NCI-H226 (cell line): ENCODE measurements around the gene TPRG1L.

Source experiments
- DNase-seq: peaks from one replicate; pipeline ENCODE4 v3.0.0-alpha.2; 2015

The TPRG1L gene

GRCh38 chr1:3649342-3650247 is 24.8 kb downstream of the TPRG1L start, which contains the start of gene WRAP73:
TSS of gene WRAP73 (minus strand) at chr1:3650103. CDS start at chr1:3649999, 104 bp downstream.
- peak; percentile 92 for DNase-seq

DNA sequence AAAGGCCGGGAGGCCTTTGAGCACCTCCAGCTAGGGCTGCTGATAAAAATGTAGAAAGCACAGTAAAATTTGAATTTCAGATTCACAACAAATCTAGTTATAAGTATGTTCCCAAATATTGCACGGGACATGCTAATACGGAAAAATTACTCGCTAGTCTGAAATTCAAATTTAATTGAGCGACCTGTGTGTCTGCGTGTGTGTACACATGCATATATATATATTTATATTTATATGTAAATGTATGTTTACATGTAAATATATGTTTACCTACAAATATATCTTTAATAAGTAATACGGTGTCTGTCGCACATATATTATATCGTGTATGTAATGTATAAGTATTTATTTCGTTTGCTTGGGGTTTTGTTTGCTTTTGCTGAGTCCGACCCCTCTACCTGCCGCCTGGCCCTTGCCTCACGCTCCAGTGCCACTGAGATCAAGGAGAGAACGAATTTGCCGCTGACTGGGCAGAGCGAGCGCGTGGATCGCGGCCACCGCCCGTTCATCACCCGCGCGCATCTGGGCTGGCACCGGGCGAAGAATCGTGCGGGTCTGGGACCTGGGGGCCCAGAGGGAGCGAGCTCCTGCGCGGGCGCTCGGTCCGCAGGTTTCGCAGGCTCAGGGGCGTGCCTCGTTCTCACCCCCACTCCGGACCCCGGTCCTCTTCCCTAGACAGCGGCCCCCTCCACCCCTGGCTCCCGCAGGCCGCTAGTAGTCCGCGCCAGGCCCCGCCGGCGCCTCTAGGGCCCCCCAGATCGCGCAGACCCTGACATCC is 25.6 kb downstream of the TPRG1L start:
- no peak for DNase-seq

DNA sequence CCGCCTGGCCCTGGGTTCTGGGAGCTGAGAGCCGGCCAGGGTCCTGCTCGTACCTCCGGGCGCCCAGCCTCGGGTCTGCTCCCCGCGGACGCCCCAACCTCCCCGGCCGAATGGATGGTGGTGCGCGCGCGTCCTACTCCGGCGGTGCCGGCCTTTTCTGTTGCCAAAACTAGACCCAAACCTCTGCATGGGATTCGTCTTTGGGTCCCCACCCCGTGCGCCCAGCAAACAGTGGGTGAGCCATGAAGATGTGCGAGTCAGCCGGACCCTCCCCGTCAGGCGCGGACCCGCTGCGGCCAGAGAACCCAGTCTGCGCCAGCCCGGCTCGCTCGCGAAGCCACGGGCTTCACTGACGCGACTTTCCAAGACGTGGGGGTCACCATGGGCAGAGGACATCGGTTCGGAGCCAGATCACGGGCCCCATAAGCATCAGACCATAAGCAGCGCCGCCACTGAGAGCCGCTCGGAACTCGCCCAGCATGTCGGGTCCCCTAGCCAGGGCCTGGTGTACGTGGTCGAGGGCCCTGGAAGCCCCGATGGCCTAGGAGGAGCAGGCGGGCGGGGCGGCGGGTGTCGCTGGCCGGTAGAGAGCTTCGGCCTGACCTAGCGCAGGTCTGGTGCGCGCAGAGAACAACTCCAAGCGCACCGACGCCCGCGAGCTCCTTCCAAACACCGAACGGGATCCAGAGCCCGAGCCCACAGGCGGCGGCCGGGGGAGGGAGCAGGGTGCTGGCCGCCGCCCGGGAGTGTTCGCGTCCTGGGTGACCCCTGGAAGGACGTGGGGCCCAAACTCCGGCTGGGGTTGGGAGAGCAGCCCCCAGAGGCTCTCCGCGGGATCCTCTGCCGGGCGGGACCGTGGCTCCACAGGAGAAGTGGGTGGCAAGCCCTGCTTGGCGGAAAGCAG is 26.5 kb downstream of the TPRG1L start:
- no peak for DNase-seq

GRCh38 chr1:3651930-3652547 is 27.2 kb downstream of the TPRG1L start, which contains the start of gene TP73:
TSS of gene TP73 (plus strand) at chr1:3652516. CDS start at chr1:3682366, 29,850 bp downstream.
- DNase-seq, result no peak

DNA sequence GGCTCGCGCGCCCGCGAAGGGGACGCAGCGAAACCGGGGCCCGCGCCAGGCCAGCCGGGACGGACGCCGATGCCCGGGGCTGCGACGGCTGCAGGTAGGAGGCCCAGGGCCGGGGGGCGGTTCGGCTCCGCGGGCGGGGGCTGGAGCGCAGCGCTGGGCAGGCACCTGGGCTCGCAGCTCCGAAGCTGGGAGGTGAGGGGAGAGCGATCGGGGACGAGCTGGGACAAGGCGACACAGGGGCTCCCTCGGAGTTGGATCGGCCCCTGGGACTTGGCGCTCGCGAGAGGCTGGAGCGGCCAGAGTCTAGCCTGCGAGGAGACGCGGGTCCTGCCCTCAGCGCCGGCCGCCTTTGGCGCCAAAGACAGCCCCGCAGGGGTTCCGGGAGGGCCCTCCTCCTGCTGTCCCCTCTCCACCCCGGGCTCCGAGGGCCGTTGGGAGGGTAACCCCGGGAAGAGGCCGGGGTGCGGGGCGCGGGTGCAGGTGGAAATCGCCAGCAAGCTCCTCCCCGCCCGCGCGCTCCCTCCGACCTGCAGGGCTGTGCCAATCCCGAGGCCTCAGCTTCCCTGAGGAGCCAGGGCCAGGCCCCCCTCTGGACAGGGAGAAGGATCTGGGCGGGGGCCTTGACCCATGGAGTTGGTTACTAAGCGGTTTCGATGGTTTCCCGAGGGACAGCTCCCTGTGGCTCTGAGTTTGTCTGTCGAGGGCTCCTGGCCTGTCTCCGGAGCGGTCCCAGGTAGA is 27.9 kb downstream of the TPRG1L start:
- DNase-seq, result no peak

DNA sequence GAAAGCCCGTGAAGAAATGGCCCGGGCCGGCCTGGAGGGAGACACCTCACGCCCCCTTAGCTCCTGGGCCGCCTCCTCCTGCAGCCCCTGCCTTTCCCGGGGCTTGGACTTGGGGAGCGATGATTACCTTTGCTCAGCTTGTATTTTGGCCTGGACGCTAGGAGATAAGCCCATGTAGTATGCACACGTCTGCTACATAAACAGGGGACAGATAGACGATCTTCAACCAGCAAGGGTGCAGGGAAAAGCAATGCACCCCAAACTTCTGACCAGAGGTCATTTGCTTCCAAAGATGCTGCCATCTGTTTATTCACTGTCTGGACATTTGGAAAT is 28.4 kb downstream of the TPRG1L start:
- DNase-seq, result no peak

DNA sequence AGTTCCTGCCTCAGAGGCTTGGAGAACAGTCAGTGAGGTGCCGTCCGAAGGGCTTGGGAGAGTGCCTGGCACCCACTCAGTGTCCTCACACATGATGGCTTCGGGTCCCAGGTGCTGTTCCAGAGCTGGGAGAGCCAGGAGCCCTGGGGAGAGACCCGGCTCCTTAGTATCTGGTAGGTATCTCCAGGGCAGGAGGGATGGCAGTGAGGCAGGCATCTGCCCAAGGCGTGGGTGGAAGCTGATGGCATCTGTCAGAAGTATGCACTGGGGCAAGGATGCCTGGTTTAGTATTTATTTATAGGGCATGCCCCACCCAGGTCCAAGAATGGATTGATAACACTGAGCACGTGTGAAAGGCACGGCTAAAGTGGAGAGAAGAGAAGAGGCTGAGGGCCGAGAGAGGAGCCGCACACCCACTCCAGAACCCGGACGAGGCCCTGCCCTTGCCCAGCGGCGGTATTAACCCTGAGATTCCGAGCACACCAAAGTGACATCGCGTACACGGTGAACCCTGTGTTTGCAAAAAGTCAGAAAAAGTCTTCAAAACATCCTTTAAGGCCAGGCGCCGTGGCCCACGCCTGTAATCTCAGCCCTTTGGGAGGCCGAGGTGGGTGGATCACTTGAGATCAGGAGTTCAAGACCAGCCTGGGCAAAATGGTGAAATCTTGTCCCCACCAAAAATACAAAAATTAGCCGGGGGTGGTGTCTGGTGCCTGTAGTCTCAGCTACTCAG is 29.9 kb downstream of the TPRG1L start:
- no peak for DNase-seq

DNA sequence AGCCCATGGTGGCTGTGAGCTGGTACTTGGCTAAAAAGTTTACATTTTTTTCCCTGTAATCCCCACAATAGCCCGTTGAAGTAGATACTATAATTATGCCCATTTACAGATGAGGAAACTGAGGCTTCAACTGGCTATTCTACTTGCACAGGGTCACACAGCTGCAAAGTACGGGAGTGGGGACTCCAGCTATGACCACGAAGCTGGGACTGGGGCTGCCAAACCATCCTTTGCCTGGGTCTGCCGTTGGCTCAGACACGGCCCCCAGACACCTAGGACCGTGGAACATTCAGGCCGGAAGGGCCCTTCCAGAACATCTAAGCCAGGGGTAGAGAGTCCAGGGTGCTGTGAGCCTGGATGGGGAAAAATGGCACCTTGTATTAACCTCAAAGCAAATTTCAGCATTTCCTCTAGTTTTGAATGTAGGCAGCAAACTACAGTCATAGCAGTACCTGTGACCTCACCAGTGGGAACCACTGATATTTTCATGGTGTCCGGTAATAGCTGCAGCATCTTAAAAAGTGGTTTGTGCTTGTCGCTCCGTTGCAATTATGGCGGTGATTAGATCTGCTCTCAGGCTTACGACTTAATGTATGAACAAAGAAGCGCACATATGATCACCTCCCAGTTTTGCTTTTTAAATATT is 31.8 kb downstream of the TPRG1L start:
- DNase-seq, result no peak

DNA sequence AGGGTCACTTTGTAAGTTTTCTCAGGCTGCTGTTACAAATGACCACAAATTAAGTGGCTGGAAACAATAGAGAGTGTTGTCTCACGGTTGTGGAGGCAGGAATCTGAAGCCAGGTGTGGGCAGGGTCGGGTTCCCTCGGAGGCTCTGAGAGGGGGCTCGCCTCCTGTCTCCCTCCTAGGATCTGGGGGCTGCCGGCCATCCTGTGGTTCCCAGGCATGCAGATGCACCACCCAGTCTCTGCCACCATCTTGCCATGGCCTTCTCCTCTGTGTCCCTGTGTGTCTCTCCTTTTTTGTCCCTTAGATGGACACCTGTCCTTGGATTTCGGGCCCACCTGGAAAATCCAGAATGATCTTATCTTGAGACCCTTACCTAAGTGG is 32.3 kb downstream of the TPRG1L start:
- no peak for DNase-seq

DNA sequence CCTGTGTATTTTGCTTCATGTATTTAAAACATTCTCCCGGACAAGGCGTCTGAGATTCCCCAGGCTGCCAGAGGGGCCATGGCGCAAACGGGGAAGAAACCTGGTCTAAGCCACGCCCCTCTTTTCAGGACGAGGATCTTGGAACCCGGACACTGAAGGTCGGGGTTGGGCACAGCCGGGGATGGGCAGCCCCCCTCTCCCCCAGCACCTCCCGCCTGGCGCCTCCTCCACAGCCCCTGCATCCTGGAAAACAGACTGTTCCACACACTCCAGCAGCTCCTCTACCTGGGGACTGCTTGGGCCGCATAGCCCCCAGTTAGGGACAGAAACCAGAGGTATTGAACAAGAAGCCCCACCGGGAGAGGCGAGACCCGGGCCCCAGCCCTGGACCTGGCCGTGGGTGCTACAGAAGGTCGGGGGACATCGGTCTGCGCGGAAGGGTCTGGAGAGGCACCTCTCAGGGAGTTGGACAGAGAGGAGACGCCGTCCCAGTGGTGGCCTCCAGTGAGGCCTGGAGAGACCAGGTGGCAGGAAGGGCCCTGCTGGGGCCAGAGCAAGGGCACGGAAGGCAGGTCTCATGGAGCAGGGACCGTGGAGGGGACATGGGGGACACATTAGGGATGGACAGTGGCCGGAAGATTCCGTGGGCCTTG is 32.9 kb downstream of the TPRG1L start:
- no peak for DNase-seq

DNA sequence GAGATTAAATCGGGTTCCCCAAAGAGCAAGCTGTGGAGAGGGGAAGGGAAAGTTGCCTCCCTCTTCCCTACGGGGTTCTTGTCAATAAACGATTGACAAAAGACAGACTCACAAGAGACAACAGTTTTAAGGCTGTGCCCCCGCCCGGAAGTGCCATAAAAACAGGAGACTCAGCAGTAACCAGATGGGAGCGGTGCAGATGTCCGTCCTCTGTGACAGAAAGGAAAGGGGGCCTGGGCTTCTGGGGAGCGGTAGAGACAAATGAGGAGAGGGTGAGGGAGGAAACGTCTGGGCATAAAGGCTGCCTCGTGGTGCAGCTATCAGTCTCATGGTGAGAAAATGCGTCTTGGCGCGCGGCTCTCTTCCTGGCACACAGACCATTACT is 33.4 kb downstream of the TPRG1L start:
- no peak for DNase-seq

DNA sequence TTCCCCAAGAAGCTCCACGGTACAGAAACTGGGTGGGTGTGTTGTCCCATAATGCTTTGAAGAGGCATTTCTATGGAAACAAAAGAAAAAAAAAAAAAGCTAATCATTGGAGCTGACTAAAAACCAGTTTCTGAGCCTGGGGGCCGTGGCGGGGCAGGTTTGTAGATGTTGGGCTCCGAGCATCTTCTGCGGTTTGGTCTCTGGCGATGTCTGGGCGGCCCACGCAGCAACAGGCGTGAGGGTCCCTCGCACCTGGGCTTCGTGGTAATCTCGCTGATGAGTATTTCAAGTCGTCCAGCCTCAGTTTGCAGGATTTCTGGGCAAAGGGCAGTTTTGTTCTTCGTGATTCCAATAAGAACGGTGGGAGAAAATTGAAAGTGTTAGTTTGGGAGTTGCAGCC is 34.3 kb downstream of the TPRG1L start:
- no peak for DNase-seq

- no peak for DNase-seq
Observed at GRCh38 chr1:3660704-3661103, 35.9 kb downstream of the TPRG1L start.

DNA sequence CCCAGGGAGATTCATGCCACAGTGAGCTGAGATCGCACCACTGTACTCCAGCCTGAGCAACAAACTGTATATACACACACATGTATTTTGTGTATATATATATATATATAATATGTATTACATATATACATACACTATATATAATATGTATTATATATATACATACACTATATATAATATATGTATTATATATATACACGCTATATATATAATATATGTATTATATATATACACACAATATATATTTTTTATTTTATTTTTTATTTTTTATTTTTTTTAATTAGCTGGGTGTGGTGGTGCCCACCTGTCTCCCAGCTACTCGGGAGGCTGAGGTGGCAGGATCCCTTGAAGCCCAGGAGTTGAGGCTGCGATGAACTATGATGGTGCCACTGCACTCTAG is 36.8 kb downstream of the TPRG1L start:
- no peak for DNase-seq

GRCh38 chr1:3662080-3662671 is 37.4 kb downstream of the TPRG1L start:
- no peak for DNase-seq

DNA sequence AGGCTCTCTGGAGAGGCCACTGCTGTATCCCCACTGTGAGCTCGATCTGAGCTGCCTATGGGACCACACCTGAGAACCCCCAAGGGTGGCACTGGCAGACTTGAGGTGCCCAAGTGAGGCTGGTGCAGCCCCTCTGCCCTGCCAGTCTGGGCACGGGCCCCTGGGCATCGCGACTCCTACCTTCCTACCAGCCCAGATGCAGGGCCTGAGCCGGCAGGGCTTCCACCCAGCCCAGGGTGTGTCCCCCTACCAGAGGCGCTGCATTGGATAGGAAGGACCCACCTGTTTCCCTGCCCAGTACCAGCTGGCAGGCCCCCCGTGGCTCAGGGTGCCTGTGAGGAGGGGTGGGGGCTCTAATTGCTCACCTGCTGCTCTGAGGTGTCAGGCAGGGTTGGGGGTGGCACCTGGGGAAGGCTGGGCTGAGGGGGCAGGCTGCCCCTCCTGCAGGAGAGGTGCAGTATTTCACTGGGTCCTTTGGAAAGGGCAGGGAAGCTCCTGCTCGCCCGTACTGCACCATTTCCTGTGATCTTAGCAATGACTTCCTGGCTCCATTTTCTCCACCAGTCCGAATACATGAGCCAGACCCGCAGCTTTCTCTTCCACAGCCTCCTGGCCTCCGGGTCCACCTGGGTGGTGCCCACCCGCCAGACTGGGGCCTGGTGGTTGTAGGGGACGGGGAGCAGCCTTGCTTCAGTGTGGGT is 39.3 kb downstream of the TPRG1L start:
- no peak for DNase-seq

GRCh38 chr1:3664700-3665375 is 40.0 kb downstream of the TPRG1L start:
- no peak for DNase-seq

GRCh38 chr1:3668148-3668547 is 43.3 kb downstream of the TPRG1L start:
- no peak for DNase-seq
